Tibial nerve (tissue), 4 donors: ENCODE data around the gene PIK3AP1. TPM values are rescaled to one million over a fixed set of nuclear protein-coding genes. Genes with fewer than 3 reads are reported as not detected.
"Not testable (repeated sequence)": the region's sequence is repeated elsewhere in the genome, so short reads cannot be mapped to it uniquely, and the experiment has no call there.

Experiments
- DNase-seq, 2 donors: peaks; one replicate each; pipeline ENCODE4 v3.0.0-alpha.2; 2019; ENCODE audit warnings: low spot score in 2 of 2
- H3K27ac ChIP-seq, 4 donors: fragments of 200-600 bp; sonication (generic) in 3 of 4; one replicate each; pipeline ENCODE4 v1.5.1; 2017 to 2019; ENCODE audit warnings: mild to moderate bottlenecking in 1 of 4
- H3K27me3 ChIP-seq, 2 donors: fragments of 200-600 bp; sonication (generic) in 1 of 2; one replicate each; pipeline versions ENCODE4 v1.5.1 to v1.6.0; 2017 to 2019
- H3K36me3 ChIP-seq, 3 donors: fragments of 200-600 bp; sonication (generic); one replicate each; pipeline ENCODE4 v1.5.1; 2018 to 2019
- H3K4me1 ChIP-seq, 4 donors: fragments of 200-600 bp; sonication (generic) in 3 of 4; one replicate each; pipeline ENCODE4 v1.5.1; 2017 to 2019
- H3K4me3 ChIP-seq, 4 donors: fragments of 200-600 bp; sonication (generic) in 3 of 4; one replicate each; pipeline ENCODE4 v1.5.1; 2017 to 2019; ENCODE audit warnings: mild to moderate bottlenecking in 1 of 4, moderate library complexity in 1 of 4
- H3K9me3 ChIP-seq, 4 donors: fragments of 200-600 bp; sonication (generic) in 3 of 4; one replicate each; pipeline ENCODE4 v1.5.1; 2017 to 2019
- CTCF ChIP-seq, 5 experiments: fragments of 200-600 bp in 3 of 5; fragments of 450-650 bp in 2 of 5; sonication (generic) in 3 of 5; IDR thresholded peaks; one replicate each; pipeline ENCODE4 v1.5.1; 2016 to 2019; ENCODE audit warnings: antibody characterized with exemption in 5 of 5, mild to moderate bottlenecking in 3 of 5, moderate library complexity in 2 of 5
- EP300 ChIP-seq, 2 donors: sonication (generic); formaldehyde crosslinking; IDR thresholded peaks; one replicate each; pipeline ENCODE4 v1.6.1; 2017; ENCODE audit warnings: antibody characterized with exemption in 2 of 2, mild to moderate bottlenecking in 1 of 2
- POLR2A ChIP-seq, 2 donors: fragments of 450-650 bp; IDR thresholded peaks; one replicate each; pipeline ENCODE4 v1.6.1; 2017; ENCODE audit warnings: antibody characterized with exemption in 2 of 2, mild to moderate bottlenecking in 2 of 2, moderate library complexity in 2 of 2
- WGBS, 2 donors: methylation state at CpG; one replicate each; pipeline ENCODE4 v1.1.5; 2018; 5-methylcytosine and 5-hydroxymethylcytosine counted together
- total RNA-seq, 4 donors: library from RNA; depleted of rRNA; stranded (reverse); fragments of >200 nt; gene quantifications; one replicate each; pipeline ENCODE4 v1.1.0, GENCODE V29; 2016

Gene PIK3AP1
- total RNA-seq, 4 donors from 2014 or later: 7.1 to 21.3 (median 14.2) TPM

GRCh38 chr10:96740141-96740540 is 19.8 kb upstream of the PIK3AP1 start:
- Histone ChIP-seq H3K27ac (peak overlapping the region in 1 of 4 donors; percentile 28), H3K9me3 (no peaks in the 10 kb centered on the region), H3K36me3 (no peaks in the 10 kb centered on the region), H3K4me3 (no peak overlapping the region), H3K27me3 (no peaks in the 10 kb centered on the region), H3K4me1 (no peaks in the 10 kb centered on the region)
- no peak for TF ChIP-seq EP300 (IDR thresholded peaks at IDR 0.05)
- TF ChIP-seq CTCF (IDR thresholded peaks at IDR 0.05): no peak
- TF ChIP-seq POLR2A (IDR thresholded peaks at IDR 0.05): no peak
- DNase-seq: no peak
- 88% methylated on average over 7 of the region's 7 CpGs for WGBS, 2 donors

- H3K36me3 ChIP-seq, H3K27me3 ChIP-seq, H3K27ac ChIP-seq, DNase-seq, H3K4me3 ChIP-seq, H3K4me1 ChIP-seq, H3K9me3 ChIP-seq: not testable (repeated sequence)
- 88 to 95% methylated on average over 1 of the region's 1 CpG for WGBS, 2 donors
These were observed 17.1 kb upstream of the PIK3AP1 start for GRCh38 chr10:96737307-96737902.

GRCh38 chr10:96724621-96725020 is 4.3 kb upstream of the PIK3AP1 start:
- Histone ChIP-seq H3K4me1 (peaks cover 0 to 14% (median 0%) of the 10 kb centered on the region in 4 donors), H3K27ac (no peak overlapping the region), H3K27me3 (peaks cover 0 to 17% of the 10 kb centered on the region in 2 donors), H3K4me3 (no peak overlapping the region), H3K9me3 (no peaks in the 10 kb centered on the region), H3K36me3 (no peaks in the 10 kb centered on the region)
- 83 to 87% methylated on average over 6 of the region's 6 CpGs for WGBS, 2 donors
- TF ChIP-seq POLR2A (IDR thresholded peaks at IDR 0.05) (no peak), EP300 (IDR thresholded peaks at IDR 0.05) (no peak), CTCF (IDR thresholded peaks at IDR 0.05) (no peak)
- DNase-seq: no peak

GRCh38 chr10:96721207-96721572 is 876 bp upstream of the PIK3AP1 start:
- no peaks in the 10 kb centered on the region for H3K36me3 ChIP-seq
- WGBS, 2 donors: 40 to 45% methylated on average over 4 of the region's 4 CpGs
- TF ChIP-seq POLR2A (IDR thresholded peaks at IDR 0.05): no peak
- TF ChIP-seq CTCF (IDR thresholded peaks at IDR 0.05): no peak
- no peak for TF ChIP-seq EP300 (IDR thresholded peaks at IDR 0.05)
- no peaks in the 10 kb centered on the region for H3K9me3 ChIP-seq
- H3K27me3 ChIP-seq: peaks cover 0 to 18% of the 10 kb centered on the region in 2 donors
- peak overlapping the region in 1 of 4 donors; percentile 57 for H3K4me3 ChIP-seq
- H3K4me1 ChIP-seq: peaks cover 0 to 14% (median 0%) of the 10 kb centered on the region in 4 donors
- DNase-seq: no peak
- no peak overlapping the region for H3K27ac ChIP-seq

- H3K36me3 ChIP-seq: no peaks in the 10 kb centered on the region
- peaks cover 0 to 14% (median 0%) of the 10 kb centered on the region in 4 donors for H3K4me1 ChIP-seq
- TF ChIP-seq POLR2A (IDR thresholded peaks at IDR 0.05) (no peak), EP300 (IDR thresholded peaks at IDR 0.05) (no peak), CTCF (IDR thresholded peaks at IDR 0.05) (peak in 4 of 5 experiments; percentile 16 to 37 (median 24))
- H3K27ac ChIP-seq: peak overlapping the region in 3 of 4 donors; percentile 66 to 80 (median 68)
- peak overlapping the region; percentile 22 to 57 (median 44) for H3K4me3 ChIP-seq
- 5 to 11% methylated on average over 29 to 37 of the region's 38 CpGs for WGBS, 2 donors
- no peaks in the 10 kb centered on the region for H3K9me3 ChIP-seq
- peak in 1 of 2 donors; percentile 45 for DNase-seq
- peaks cover 0 to 18% of the 10 kb centered on the region in 2 donors for H3K27me3 ChIP-seq
These were observed 378 bp downstream of the PIK3AP1 start for GRCh38 chr10:96719850-96720421.
